ENCODE data around the gene ADRA2C. TPM values are rescaled to one million over a fixed set of nuclear protein-coding genes. Genes with fewer than 3 reads are reported as not detected.

ADRA2C gene
- total RNA-seq, 2 experiments from 2014 or later = 0.21 TPM; not detected in 1

DNA sequence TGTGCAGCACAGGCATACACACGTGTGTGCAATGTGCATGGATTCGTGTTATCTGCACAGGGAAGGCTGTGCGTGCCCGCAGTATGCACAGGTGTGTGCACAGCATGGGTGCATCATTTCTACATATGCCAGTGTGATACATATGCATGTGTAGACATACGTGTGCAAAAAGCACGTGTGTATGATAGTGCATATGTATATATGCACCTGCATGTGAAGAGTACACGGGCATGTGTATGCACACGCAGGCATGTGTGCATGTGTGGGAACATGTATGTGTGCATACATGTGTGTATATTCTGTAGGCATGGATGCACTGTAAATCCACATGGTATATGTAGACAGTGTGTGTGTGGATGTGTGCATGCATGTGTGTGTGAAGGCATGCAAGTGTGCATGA lies 3.9 kb upstream of the ADRA2C start:
- Histone ChIP-seq H3K27ac (ENCODE audit: low read depth, low read length, poor library complexity, severe bottlenecking) (no peak overlapping the region), H3K4me2 (ENCODE audit: low read length) (no peak overlapping the region), H2AFZ (ENCODE audit: low read length) (no peak overlapping the region), H3K36me3 (ENCODE audit: insufficient read depth, low read length) (no peaks in the 10 kb centered on the region), H4K20me1 (ENCODE audit: insufficient read depth, low read length) (no peaks in the 10 kb centered on the region), H3K9me3 (ENCODE audit: low read length) (no peaks in the 10 kb centered on the region), H3K9me2 (ENCODE audit: insufficient read depth, low read length) (no peaks in the 10 kb centered on the region), H3K4me1 (ENCODE audit: insufficient read depth, low read length, poor library complexity, severe bottlenecking) (no peaks in the 10 kb centered on the region), H3K4me3 (ENCODE audit: low read depth, low read length, poor library complexity, severe bottlenecking) (no peak overlapping the region), H3K79me2 (ENCODE audit: insufficient read depth, low read depth, low read length) (no peaks in the 10 kb centered on the region)
- intact Hi-C loops (cut with micrococcal nuclease; ENCODE audit: unreplicated experiment) = no loop called here
- ChIA-PET CTCF (ENCODE audit: unreplicated experiment) (no interaction called here), POLR2A (no interaction called here)
- no peak for DNase-seq (ENCODE audit: low spot score)
- TF ChIP-seq EZH2phosphoT487 (IDR thresholded peaks at IDR 0.05; ENCODE audit: borderline replicate concordance, low read depth, low read length) = no peak
- no peak for TF ChIP-seq CTCF (conservative IDR thresholded peaks at IDR 0.05; ENCODE audit: low read length)
- BruUV-seq (replicated peaks) = no TSS peak

DNA sequence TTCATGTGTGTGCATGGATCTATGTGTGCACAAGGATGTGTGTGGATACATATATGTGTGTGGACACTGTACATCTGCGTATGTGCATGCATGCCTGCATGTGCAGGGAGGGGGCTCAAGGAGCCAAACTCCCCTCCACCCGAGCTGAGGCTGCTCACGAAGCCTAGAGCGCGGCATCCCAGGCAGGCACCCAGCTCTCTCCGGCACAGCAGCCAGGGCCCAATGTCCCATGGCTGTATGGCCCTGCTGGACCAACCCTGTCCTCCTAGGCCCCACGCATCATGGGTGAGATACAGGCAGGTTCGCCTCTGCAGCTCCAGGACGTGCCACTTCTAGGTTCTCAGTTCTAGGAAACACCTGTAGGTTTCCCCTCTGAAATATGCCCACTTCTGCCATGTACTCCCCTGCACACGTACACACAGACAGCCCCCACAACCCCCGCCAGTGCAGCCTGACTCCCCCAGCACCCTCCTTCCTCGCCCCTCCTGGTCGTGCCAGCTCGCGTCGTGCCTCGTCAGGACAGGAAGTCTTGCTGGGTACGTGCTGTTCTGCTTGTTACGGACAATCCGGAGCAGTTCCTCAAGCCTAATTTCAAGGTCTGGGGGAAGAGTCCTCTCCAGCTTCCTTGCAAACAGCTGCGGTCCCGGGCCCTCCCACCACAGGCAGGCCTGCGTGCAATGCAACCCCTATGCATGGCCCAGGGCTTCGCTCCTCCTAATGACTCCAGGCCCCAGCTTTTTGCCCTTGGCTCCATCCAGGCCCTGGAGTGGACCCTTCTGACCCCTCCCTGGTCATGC lies 3.2 kb upstream of the ADRA2C start:
- CTCF ChIA-PET (ENCODE audit: unreplicated experiment) = no interaction called here
- no peak overlapping the region for H3K4me3 ChIP-seq (ENCODE audit: low read depth, low read length, poor library complexity, severe bottlenecking)
- BruUV-seq (replicated peaks) = no TSS peak
- no peaks in the 10 kb centered on the region for H4K20me1 ChIP-seq (ENCODE audit: insufficient read depth, low read length)
- no peak overlapping the region for H3K27ac ChIP-seq (ENCODE audit: low read depth, low read length, poor library complexity, severe bottlenecking)
- no peak for DNase-seq (ENCODE audit: low spot score)
- TF ChIP-seq CTCF (conservative IDR thresholded peaks at IDR 0.05; ENCODE audit: low read length) (no peak), EZH2phosphoT487 (IDR thresholded peaks at IDR 0.05; ENCODE audit: borderline replicate concordance, low read depth, low read length) (no peak)
- H3K36me3 ChIP-seq (ENCODE audit: insufficient read depth, low read length) = no peaks in the 10 kb centered on the region
- H3K9me2 ChIP-seq (ENCODE audit: insufficient read depth, low read length) = no peaks in the 10 kb centered on the region
- no peaks in the 10 kb centered on the region for H3K79me2 ChIP-seq (ENCODE audit: insufficient read depth, low read depth, low read length)
- POLR2A ChIA-PET = interaction anchor here (0.6 kb wide), 1 partner anchor 721 kb away, joined by 3 read pairs; no protein-coding TSS in a partner anchor
- intact Hi-C loops (cut with micrococcal nuclease; ENCODE audit: unreplicated experiment) = no loop called here
- no peak overlapping the region for H2AFZ ChIP-seq (ENCODE audit: low read length)
- no peaks in the 10 kb centered on the region for H3K9me3 ChIP-seq (ENCODE audit: low read length)
- H3K4me1 ChIP-seq (ENCODE audit: insufficient read depth, low read length, poor library complexity, severe bottlenecking) = peaks cover 3% of the 10 kb centered on the region
- H3K4me2 ChIP-seq (ENCODE audit: low read length) = no peak overlapping the region

Measured in OCI-LY7 (cell line).